ENCODE measurements around the gene CIRBP.
A peak's percentile ranks its signal among the peaks of the same experiment; 100 is the strongest.

Gene CIRBP

DNA sequence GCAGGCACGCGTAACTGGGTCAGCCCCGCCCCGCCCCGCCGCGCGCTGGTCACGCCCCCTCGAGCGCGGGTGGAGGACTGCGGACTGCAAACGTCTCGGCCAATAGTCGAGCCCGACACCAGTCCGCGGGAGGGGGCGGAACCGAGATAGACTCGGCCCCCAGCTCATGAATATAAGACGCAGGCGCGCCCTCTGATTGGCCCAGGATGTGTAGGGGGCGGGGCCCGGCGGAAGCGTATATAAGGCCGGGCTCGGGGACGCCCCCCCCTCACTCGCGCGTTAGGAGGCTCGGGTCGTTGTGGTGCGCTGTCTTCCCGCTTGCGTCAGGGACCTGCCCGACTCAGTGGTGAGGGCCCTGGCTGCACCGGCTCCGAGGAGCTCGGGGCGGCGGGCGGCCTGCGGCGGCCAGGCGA, at the start of gene CIRBP:
TSS of gene CIRBP (plus strand) at position 268 of the 413 bp plus-strand sequence. CDS start 1,602 bp downstream, outside the sequence.
- peak within 1 kb of the TSS; percentile 78 for H3K4me3 ChIP-seq (replicated peaks; ENCODE audit: low read depth, low read length)
- DNase-seq (ENCODE audit: extremely low read depth, low read depth): peak; percentile 86
- TF ChIP-seq, protein P1, sequence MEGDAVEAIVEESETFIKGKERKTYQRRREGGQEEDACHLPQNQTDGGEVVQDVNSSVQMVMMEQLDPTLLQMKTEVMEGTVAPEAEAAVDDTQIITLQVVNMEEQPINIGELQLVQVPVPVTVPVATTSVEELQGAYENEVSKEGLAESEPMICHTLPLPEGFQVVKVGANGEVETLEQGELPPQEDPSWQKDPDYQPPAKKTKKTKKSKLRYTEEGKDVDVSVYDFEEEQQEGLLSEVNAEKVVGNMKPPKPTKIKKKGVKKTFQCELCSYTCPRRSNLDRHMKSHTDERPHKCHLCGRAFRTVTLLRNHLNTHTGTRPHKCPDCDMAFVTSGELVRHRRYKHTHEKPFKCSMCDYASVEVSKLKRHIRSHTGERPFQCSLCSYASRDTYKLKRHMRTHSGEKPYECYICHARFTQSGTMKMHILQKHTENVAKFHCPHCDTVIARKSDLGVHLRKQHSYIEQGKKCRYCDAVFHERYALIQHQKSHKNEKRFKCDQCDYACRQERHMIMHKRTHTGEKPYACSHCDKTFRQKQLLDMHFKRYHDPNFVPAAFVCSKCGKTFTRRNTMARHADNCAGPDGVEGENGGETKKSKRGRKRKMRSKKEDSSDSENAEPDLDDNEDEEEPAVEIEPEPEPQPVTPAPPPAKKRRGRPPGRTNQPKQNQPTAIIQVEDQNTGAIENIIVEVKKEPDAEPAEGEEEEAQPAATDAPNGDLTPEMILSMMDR (IDR thresholded peaks at IDR 0.05; ENCODE audit: low read depth, low read length, missing control alignments): no peak

DNA sequence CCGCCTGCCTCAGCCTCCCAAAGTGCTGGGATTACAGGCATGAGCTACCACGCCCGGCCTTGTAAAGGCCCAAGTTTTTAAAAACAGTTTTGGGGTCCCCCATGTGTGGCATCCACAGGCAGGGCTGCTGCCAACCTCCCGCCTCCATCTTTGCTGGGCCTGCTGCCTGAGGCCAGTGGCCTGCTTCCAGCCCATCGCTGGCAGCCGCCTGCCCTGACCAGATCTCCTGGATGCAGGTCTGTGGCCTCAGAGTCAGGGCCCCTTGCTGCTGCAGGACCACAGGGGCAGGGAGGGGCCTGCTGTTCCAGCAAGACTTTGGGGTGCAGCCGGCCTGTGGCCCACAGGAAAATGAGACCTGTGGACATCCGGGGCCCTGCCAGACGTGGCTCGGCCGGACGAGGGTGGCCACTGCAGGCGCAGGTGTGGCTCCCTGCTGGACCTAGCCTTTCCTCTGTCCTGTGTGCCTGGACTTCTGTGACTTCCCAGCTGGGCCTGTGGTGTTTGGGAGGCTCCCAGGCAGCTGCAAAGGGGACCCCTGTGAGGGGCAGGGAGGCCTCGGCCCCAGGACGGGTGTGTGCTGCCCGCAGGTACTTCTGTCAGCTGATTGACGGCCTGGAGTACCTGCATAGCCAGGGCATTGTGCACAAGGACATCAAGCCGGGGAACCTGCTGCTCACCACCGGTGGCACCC, 49.2 kb upstream of the CIRBP start:
- no peak overlapping the region for H3K4me3 ChIP-seq (replicated peaks; ENCODE audit: low read depth, low read length)
- TF ChIP-seq, protein P1 (IDR thresholded peaks at IDR 0.05; ENCODE audit: low read depth, low read length, missing control alignments): no peak
- DNase-seq (ENCODE audit: extremely low read depth, low read depth): no peak

DNA sequence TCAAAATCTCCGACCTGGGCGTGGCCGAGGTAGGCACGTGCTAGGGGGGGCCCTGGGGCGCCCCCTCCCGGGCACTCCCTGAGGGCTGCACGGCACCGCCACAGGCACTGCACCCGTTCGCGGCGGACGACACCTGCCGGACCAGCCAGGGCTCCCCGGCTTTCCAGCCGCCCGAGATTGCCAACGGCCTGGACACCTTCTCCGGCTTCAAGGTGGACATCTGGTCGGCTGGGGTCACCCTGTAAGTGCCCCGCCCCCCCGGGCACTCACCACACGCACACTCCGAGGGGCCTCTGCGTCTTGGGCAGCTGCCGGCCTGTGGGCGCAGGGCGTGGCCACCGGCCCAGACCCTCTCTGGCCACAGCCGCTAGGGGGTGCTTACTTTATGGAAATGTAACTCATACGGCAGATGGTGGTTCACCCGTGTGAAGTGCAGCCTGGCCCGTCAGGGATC, 48.6 kb upstream of the CIRBP start:
- TF ChIP-seq, protein P1 (IDR thresholded peaks at IDR 0.05; ENCODE audit: low read depth, low read length, missing control alignments): no peak
- DNase-seq (ENCODE audit: extremely low read depth, low read depth): no peak
- H3K4me3 ChIP-seq (replicated peaks; ENCODE audit: low read depth, low read length): no peak overlapping the region

DNA sequence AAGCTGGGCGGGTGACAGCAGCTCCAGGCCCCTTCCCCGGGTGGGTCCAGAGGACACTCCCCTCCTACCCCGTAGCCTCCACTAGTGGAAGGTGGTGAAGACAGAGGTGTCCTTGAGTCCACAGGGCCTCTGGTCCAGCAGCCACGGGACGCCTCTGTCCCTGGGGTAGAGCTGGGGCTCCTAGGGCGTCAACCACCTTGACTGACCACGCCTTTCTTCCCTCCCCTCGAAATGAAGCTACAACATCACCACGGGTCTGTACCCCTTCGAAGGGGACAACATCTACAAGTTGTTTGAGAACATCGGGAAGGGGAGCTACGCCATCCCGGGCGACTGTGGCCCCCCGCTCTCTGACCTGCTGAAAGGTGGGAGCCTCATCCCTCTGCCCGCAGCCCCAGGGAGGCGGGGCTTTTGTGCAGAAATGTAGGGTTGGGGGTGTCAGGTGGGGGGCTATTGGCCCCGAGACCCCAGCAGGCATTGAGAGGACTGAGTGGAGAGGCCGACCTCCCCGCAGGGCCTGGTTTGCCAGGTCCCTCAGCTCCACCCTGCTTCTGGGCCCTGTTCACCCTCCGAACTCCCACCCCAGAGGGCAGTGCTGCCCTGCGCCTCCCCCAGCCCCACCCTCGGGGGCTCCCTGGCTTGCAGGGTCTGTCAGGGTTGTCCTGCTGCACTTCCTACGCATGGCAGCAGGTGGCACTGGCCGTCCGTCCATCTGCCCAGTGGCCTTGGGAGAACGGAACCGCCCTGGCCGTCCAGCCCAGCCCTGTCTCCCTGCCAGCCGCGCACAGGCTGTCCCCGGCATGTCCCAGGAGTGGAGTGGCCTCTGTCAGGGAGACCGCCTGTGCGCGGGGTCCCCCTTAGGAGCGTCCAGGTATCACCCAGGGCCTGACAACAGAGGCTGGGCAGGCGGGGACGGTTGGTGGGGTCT, 47.9 kb upstream of the CIRBP start:
- no peak for DNase-seq (ENCODE audit: extremely low read depth, low read depth)
- H3K4me3 ChIP-seq (replicated peaks; ENCODE audit: low read depth, low read length): no peak overlapping the region

DNA sequence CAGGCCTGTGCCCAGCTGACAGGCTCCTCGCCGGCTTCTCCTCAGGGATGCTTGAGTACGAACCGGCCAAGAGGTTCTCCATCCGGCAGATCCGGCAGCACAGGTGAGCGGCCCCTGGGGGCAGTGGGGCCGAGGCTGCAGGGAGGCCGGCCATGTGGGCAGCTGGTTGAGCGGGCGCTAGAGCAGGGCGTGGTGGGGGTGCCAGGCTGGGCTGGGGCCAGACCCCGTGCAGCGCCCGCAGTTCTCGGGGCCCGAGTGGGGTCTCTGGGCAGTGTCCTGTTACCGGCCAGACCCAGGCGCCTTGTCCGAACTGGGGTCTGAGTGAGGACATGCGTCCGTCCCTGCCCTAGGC, 47.3 kb upstream of the CIRBP start:
- TF ChIP-seq, protein P1 (IDR thresholded peaks at IDR 0.05; ENCODE audit: low read depth, low read length, missing control alignments): no peak
- no peak for DNase-seq (ENCODE audit: extremely low read depth, low read depth)
- no peak overlapping the region for H3K4me3 ChIP-seq (replicated peaks; ENCODE audit: low read depth, low read length)

More for the DNA sequence above, 47.9 kb upstream of the CIRBP start:
- TF ChIP-seq, protein P1 (IDR thresholded peaks at IDR 0.05; ENCODE audit: low read depth, low read length, missing control alignments): peak; percentile 59

DNA sequence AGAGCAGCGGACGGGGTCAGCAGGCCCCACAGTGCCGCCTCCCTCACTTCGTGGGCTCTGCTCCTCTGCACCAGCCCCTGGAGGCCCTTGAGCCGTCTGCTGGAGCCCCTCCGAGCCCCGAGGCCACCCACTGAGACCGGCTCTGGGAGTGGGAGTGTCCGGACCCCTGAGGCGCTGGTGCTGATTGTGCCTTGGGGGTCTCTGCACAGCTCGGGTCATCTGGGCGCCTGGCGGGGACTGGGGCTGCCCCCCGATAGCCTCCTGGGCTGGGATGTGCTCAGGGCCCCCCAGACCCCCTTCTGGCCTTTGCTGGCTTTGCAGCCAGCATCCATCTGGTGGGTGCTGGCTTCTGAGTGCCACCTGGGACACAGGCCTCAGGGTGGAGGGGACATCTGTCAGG, 46.7 kb upstream of the CIRBP start:
- TF ChIP-seq, protein P1 (IDR thresholded peaks at IDR 0.05; ENCODE audit: low read depth, low read length, missing control alignments): no peak
- DNase-seq (ENCODE audit: extremely low read depth, low read depth): no peak

More for the DNA sequence above, 46.7 kb upstream of the CIRBP start:
- H3K4me3 ChIP-seq (replicated peaks; ENCODE audit: low read depth, low read length): no peak overlapping the region

All from HFF-Myc (cell line).